Progenitor cell of endocrine pancreas (in vitro differentiated cells): ENCODE measurements around the gene NVL. TPM values are rescaled to one million over a fixed set of nuclear protein-coding genes. Genes with fewer than 3 reads are reported as not detected.
A peak's percentile ranks its signal among the peaks of the same experiment; 100 is the strongest.
"Not testable (repeated sequence)": the region's sequence is repeated elsewhere in the genome, so short reads cannot be mapped to it uniquely, and the experiment has no call there.

Experiments
- DNase-seq: peaks from one replicate; pipeline ENCODE4 v3.0.0; 2021; ENCODE audit warnings: low spot score; ENCODE audit not compliant: unreplicated experiment
- H3K27ac Mint-ChIP-seq: 2 replicates; pipeline ENCODE4 v1.8.0; 2021; ENCODE audit warnings: mild to moderate bottlenecking, moderate library complexity, mixed read lengths
- H3K27me3 Mint-ChIP-seq: 2 replicates; pipeline ENCODE4 v1.8.0; 2021; ENCODE audit warnings: mixed read lengths
- H3K36me3 Mint-ChIP-seq: 2 replicates; pipeline ENCODE4 v1.8.0; 2022; ENCODE audit warnings: mixed read lengths; ENCODE audit not compliant: insufficient read depth
- H3K4me1 Mint-ChIP-seq: 2 replicates; pipeline ENCODE4 v1.8.0; 2021; ENCODE audit warnings: low read depth, mixed read lengths
- H3K4me3 Mint-ChIP-seq: 2 replicates; pipeline ENCODE4 v1.8.0; 2021; ENCODE audit warnings: low read depth, mild to moderate bottlenecking, moderate library complexity, mixed read lengths
- H3K9me3 Mint-ChIP-seq: 2 replicates; pipeline ENCODE4 v1.8.0; 2021; ENCODE audit warnings: low read depth, mixed read lengths
- total RNA-seq: library from RNA; stranded (reverse); gene quantifications from 2 replicates; pipeline ENCODE4 v1.2.1, GENCODE V29; 2021
- TF ChIP-seq, protein P1 (sequence below): fragments of 200-600 bp; sonication (generic); IDR thresholded peaks from one replicate; pipeline ENCODE4 v1.5.0; 2021; ENCODE audit warnings: antibody characterized with exemption, mild to moderate bottlenecking; ENCODE audit not compliant: unreplicated experiment

Gene NVL
- total RNA-seq, 1 donor from 2014 or later, result 52.5 TPM

DNA sequence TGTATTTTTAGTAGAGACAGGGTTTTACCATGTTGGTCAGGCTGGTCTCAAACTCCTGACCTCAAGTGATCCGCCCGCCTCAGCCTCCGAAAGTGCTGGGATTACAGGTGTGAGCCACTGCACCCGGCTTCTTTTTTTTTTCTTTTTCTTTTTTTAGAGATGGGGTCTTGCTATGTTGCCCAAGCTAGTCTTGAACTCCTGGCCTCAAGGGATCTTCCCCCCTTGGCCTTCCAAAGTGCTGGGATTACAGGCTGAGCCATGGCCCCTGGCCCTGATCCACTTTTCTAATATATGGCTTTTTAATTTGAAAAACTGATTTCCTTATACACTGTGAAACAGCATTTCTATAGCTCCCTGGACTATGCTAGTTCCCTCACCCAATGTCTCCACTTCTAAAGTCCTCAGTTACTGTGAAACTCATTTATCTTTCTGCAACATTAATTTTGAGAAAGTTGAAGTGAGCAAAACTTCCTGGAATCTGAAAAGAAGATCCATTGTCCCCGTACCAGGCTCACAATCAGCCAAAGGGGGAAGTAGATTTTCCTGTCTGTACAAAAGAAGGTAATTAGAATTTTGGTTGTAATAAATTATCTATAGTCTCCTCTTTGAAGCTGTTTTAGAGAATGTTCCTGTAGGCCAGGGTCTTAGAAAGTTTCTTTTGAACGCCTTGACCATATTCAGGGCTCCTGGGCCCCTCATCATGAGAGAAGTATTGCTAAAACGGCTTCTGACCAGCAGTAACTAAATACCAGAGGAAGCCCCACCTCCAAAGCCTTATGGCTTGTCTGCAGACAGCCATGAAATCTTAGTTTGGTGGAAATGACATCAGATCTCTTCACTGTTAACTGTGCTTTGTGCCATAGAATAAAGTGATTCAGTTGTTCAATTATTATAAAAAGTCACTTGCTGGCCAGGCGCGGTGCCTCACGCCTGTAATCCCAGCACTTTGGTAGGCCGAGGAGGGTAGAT, 112.0 kb downstream of the NVL start:
- no peak overlapping the region for H3K4me3 Mint-ChIP-seq
- no peaks in the 10 kb centered on the region for H3K9me3 Mint-ChIP-seq
- no peak overlapping the region for H3K27ac Mint-ChIP-seq
- H3K36me3 Mint-ChIP-seq, result no peaks in the 10 kb centered on the region
- H3K27me3 Mint-ChIP-seq, result no peaks in the 10 kb centered on the region
- no peak for DNase-seq
- H3K4me1 Mint-ChIP-seq, result peaks cover 17% of the 10 kb centered on the region
- TF ChIP-seq, protein P1, sequence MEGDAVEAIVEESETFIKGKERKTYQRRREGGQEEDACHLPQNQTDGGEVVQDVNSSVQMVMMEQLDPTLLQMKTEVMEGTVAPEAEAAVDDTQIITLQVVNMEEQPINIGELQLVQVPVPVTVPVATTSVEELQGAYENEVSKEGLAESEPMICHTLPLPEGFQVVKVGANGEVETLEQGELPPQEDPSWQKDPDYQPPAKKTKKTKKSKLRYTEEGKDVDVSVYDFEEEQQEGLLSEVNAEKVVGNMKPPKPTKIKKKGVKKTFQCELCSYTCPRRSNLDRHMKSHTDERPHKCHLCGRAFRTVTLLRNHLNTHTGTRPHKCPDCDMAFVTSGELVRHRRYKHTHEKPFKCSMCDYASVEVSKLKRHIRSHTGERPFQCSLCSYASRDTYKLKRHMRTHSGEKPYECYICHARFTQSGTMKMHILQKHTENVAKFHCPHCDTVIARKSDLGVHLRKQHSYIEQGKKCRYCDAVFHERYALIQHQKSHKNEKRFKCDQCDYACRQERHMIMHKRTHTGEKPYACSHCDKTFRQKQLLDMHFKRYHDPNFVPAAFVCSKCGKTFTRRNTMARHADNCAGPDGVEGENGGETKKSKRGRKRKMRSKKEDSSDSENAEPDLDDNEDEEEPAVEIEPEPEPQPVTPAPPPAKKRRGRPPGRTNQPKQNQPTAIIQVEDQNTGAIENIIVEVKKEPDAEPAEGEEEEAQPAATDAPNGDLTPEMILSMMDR, result no peak

DNA sequence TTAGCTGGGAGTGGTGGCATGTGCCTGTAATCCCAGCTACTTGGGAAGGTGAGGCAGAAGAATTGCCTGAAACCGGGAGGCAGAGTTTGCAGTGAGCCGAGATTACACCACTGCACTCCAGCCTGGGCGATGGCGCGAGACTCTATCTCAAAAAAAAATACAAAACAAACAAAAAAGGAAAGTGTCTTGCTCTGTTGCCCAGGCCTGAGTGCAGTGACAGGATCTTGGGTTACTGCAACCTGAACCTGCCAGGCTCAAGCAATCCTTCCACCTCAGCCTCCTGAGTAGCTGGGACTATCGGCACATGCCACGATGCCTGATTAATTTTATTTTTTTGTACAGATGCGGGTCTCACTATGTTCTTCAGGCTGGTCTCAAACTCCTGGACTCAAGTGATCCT, 113.6 kb downstream of the NVL start:
- H3K4me1 Mint-ChIP-seq, result peaks cover 23% of the 10 kb centered on the region
- TF ChIP-seq, protein P1, result no peak
- no peak for DNase-seq
- H3K27me3 Mint-ChIP-seq, result no peaks in the 10 kb centered on the region
- H3K27ac Mint-ChIP-seq, result no peak overlapping the region
- H3K4me3 Mint-ChIP-seq, result no peak overlapping the region
- no peaks in the 10 kb centered on the region for H3K9me3 Mint-ChIP-seq
- no peaks in the 10 kb centered on the region for H3K36me3 Mint-ChIP-seq

DNA sequence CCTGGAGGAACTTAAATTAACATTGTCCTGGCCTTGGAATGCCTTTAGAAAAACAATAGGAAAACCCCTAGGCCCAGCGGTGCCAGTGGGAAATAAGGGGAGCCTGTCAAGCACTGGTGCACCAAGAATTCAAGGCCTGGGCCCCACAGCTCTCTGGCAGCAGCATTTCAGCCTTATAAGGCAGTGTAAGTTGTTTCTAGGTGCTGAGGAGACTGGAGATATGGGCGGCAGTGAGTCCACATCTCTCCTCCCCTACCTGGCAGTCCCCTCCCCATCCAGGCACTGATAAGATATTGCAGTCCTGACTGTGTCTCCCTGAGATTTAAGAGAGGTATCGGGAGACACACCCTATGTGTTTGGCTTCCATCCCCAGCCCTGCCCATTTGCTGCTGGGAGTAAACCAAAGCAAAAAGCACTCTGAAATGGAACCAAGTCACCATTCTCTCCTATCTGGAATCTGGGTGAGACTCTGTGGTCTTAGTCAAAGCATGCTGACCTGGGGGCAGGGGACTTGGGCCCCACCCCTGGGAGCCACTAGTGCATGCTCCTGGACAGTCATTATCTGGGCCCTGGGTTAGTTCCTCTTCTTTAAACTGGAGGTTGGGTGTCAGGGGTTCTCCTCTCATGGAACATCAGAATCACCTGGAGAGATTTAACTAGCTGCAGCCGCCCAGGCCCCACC, 116.4 kb downstream of the NVL start:
- no peaks in the 10 kb centered on the region for H3K36me3 Mint-ChIP-seq
- peaks cover 16% of the 10 kb centered on the region for H3K4me1 Mint-ChIP-seq
- no peaks in the 10 kb centered on the region for H3K9me3 Mint-ChIP-seq
- peak overlapping the region; percentile 55 for H3K27ac Mint-ChIP-seq
- TF ChIP-seq, protein P1, result no peak
- no peaks in the 10 kb centered on the region for H3K27me3 Mint-ChIP-seq
- H3K4me3 Mint-ChIP-seq, result no peak overlapping the region
- no peak for DNase-seq

DNA sequence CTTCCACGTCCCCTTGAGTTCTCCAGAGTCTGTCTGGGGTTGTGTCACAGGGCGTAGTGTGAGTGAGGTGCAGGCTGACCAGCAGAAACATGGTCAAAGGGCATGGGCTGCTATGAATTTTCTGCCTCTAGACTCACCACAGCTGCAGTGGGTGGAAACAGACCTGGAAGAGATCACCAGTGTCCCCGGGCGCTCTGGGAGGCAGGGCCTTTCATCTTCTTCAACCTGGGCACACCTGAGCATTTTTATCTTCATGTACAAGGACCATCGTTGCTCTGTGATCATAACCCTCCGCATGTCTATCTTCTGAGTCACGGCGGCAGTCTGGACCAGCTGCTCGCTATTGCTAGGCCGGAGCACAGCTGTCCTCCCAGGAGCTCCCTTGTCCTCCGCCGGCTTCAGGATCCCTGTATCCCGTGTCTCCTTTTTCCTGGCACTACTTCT, 117.3 kb downstream of the NVL start:
- peak overlapping the region; percentile 55 for H3K27ac Mint-ChIP-seq
- no peaks in the 10 kb centered on the region for H3K36me3 Mint-ChIP-seq
- no peaks in the 10 kb centered on the region for H3K27me3 Mint-ChIP-seq
- no peaks in the 10 kb centered on the region for H3K9me3 Mint-ChIP-seq
- peaks cover 16% of the 10 kb centered on the region for H3K4me1 Mint-ChIP-seq
- TF ChIP-seq, protein P1, result no peak
- no peak overlapping the region for H3K4me3 Mint-ChIP-seq
- no peak for DNase-seq

DNA sequence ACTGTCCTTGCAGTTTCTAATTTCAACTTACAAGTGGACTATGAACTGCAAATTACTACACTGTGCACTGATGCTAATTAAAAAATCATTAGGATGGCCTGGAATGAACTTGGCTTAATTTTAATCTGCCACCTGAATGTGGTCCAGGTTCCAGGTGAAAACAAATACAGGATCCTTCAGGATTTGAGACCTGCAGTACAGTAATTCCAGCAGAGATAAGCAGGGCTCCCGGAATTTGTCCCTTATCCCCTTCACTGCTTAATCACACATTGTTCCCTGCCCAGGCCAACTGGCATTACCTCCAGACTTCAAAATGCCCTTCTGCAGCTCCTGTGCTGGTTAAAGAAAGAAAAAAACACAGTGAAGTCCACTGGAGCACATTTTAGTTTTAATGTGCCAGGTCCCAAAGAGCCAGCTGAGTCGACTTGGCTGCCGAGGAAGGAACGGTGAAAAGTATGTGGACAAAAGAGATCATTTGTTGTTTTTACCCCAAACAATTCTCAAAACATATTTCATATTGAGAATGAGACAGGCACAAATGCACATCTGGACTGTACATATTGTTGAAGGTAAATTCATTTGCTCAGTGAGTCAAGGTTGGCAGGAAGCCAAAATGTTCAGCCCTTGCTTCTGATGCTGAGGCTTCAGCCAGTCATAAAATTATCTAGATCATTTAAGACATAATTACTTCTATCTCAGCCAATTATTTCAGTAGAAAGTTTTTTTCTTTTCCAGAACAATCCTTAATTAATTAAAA, 118.6 kb downstream of the NVL start:
- H3K4me1 Mint-ChIP-seq, result peaks cover 19% of the 10 kb centered on the region
- H3K36me3 Mint-ChIP-seq, result no peaks in the 10 kb centered on the region
- no peaks in the 10 kb centered on the region for H3K9me3 Mint-ChIP-seq
- no peak overlapping the region for H3K27ac Mint-ChIP-seq
- TF ChIP-seq, protein P1, result no peak
- DNase-seq, result no peak
- no peaks in the 10 kb centered on the region for H3K27me3 Mint-ChIP-seq
- no peak overlapping the region for H3K4me3 Mint-ChIP-seq

DNA sequence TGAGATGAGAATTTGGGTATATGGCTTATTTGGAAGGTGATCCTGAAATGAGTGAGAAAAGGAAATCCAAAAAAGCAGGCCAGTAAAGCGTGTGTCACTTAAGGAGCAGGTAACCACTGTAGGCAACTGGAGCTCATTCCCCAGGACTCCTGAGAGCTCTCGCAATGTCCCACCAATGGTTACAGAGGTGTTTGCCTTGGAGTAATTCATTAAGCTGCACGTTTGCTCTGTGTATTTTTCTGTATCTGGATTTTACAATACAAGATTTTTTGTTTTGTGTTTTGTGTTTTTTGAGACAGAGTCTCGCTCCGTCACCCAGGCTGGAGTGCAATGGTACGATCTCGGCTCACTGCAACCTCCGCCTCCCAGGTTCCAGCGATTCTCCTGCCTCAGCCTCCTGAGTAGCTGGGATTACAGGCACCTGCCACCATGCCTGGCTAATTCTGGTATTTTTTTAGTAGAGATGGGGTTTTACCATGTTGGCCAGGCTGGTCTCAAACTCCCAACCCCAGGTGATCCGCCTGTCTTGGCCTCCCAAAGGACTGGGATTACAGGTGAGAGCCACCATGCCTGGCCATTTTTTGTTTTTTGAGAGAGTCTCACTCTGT, 123.9 kb downstream of the NVL start:
- H3K27ac Mint-ChIP-seq, result peak overlapping the region; percentile 73
- peaks cover 11% of the 10 kb centered on the region for H3K4me1 Mint-ChIP-seq
- not testable (repeated sequence) for DNase-seq, H3K27me3 Mint-ChIP-seq, H3K9me3 Mint-ChIP-seq, H3K36me3 Mint-ChIP-seq
- peak overlapping the region; percentile 24 for H3K4me3 Mint-ChIP-seq
